Smooth muscle cell (in vitro differentiated cells): ENCODE results near the gene GLI3. TPM values are rescaled to one million over a fixed set of nuclear protein-coding genes. Genes with fewer than 3 reads are reported as not detected.

Experiments
- DNase-seq: peaks from one replicate; lab custom pipeline; 2025; ENCODE audit not compliant: unreplicated experiment; lab: John Stamatoyannopoulos, UW
- H2AFZ ChIP-seq: fragments of 200-600 bp; sonication (generic); 2 replicates; pipeline ENCODE4 v1.6.0; 2016; ENCODE audit warnings: antibody characterized with exemption, low read depth, mild to moderate bottlenecking
- H3F3A ChIP-seq: fragments of 200-600 bp; sonication (generic); 2 replicates; pipeline ENCODE4 v1.6.0; 2017; ENCODE audit warnings: antibody characterized with exemption, low read depth
- H3K27ac ChIP-seq: fragments of 200-600 bp; sonication (generic); 2 replicates; pipeline ENCODE4 v1.5.1; 2016; ENCODE audit warnings: low read depth, mild to moderate bottlenecking
- H3K27me3 ChIP-seq: fragments of 200-600 bp; sonication (generic); 2 replicates; pipeline ENCODE4 v1.6.1; 2016; ENCODE audit warnings: low read depth, mild to moderate bottlenecking
- H3K36me3 ChIP-seq: fragments of 200-600 bp; sonication (generic); 2 replicates; pipeline ENCODE4 v1.5.1; 2016; ENCODE audit warnings: low read depth
- H3K4me1 ChIP-seq: fragments of 200-600 bp; sonication (generic); 2 replicates; pipeline ENCODE4 v1.5.1; 2016; ENCODE audit warnings: low read depth
- H3K4me2 ChIP-seq: fragments of 200-600 bp; sonication (generic); 2 replicates; pipeline ENCODE4 v1.6.0; 2016; ENCODE audit warnings: mild to moderate bottlenecking
- H3K4me3 ChIP-seq: fragments of 200-600 bp; sonication (generic); 2 replicates; pipeline ENCODE4 v1.5.1; 2016; ENCODE audit warnings: mild to moderate bottlenecking
- H3K79me2 ChIP-seq: fragments of 200-600 bp; sonication (generic); 2 replicates; pipeline ENCODE4 v1.6.0; 2016; ENCODE audit warnings: low read depth, mild to moderate bottlenecking
- H3K9ac ChIP-seq: fragments of 200-600 bp; sonication (generic); 2 replicates; pipeline ENCODE4 v1.6.0; 2016; ENCODE audit warnings: low read depth
- H3K9me3 ChIP-seq: fragments of 200-600 bp; sonication (generic); replicated peaks from 2 replicates; pipeline ENCODE4 v1.5.1; 2016; ENCODE audit warnings: low read depth
- H4K20me1 ChIP-seq: fragments of 200-600 bp; sonication (generic); 2 replicates; pipeline ENCODE4 v1.6.0; 2016; ENCODE audit warnings: low read depth
- CTCF ChIP-seq: fragments of 200-600 bp; sonication (generic); IDR thresholded peaks from 2 replicates; pipeline ENCODE4 v1.5.1; 2017; ENCODE audit warnings: borderline replicate concordance, mild to moderate bottlenecking, antibody characterized with exemption; ENCODE audit not compliant: insufficient read depth, poor library complexity, severe bottlenecking
- WGBS: methylation state at CpG from one replicate; pipeline ENCODE4 v1.1.7; 2016; ENCODE audit warnings: low lambda C conversion rate; 5-methylcytosine and 5-hydroxymethylcytosine counted together
- polyA plus RNA-seq: library from polyadenylated mRNA; unstranded; fragments of >200 nt; fragmentation: Nextera tagmentation; extraction: Ambion mirVana; gene quantifications from 2 replicates; pipeline ENCODE4 v1.2.1, GENCODE V29; 2016
- total RNA-seq: library from RNA; depleted of rRNA; stranded (reverse); fragments of >200 nt; gene quantifications from 2 replicates; pipeline ENCODE4 v1.2.3, GENCODE V29; 2014

Gene GLI3
- total and polyA plus RNA-seq, 2 experiments from 2014 or later, result 31.1 to 70.4 TPM

GRCh38 chr7:42022056-42022455 is 215.0 kb downstream of the GLI3 start:
- Histone ChIP-seq H2AFZ (no peak overlapping the region), H3K27me3 (no peaks in the 10 kb centered on the region), H3K4me1 (no peaks in the 10 kb centered on the region), H3K4me3 (no peak overlapping the region), H3K36me3 (peaks cover 15% of the 10 kb centered on the region), H3K79me2 (no peaks in the 10 kb centered on the region), H3K9ac (no peak overlapping the region), H3F3A (peaks cover 9% of the 10 kb centered on the region), H3K9me3 (no peaks in the 10 kb centered on the region), H3K4me2 (no peak overlapping the region), H4K20me1 (peaks cover 44% of the 10 kb centered on the region), H3K27ac (no peak overlapping the region)
- no peak for DNase-seq
- no peak for TF ChIP-seq CTCF
- 82% methylated on average over 6 of the region's 6 CpGs for WGBS

DNA sequence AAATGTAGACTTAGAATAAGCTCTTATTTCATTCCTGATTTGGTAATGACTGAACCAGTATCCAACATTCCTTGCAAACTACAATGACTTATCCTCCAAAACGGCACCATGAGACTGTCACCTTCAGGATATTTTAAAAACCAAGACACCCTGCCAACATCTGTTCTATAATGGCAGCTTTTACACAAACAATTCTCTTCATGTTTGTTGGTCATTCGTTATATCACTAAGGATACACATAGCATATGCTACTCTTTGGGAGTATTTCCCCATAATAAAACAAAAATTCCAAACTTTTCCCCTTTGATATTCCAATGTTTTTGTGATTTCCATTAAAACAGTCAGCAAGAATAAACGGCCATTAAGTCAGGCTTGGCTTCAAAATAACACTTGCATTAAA is 215.4 kb downstream of the GLI3 start:
- Histone ChIP-seq H3K36me3 (peaks cover 15% of the 10 kb centered on the region), H4K20me1 (peaks cover 39% of the 10 kb centered on the region), H3K9me3 (no peaks in the 10 kb centered on the region), H3K4me2 (no peak overlapping the region), H2AFZ (no peak overlapping the region), H3K9ac (no peak overlapping the region), H3K79me2 (no peaks in the 10 kb centered on the region), H3K27ac (no peak overlapping the region), H3F3A (peaks cover 9% of the 10 kb centered on the region), H3K27me3 (no peaks in the 10 kb centered on the region), H3K4me1 (no peaks in the 10 kb centered on the region), H3K4me3 (no peak overlapping the region)
- DNase-seq, result no peak
- WGBS, result 96% methylated on average over 3 of the region's 3 CpGs
- TF ChIP-seq CTCF, result no peak

GRCh38 chr7:42020061-42020460 is 216.9 kb downstream of the GLI3 start:
- Histone ChIP-seq H3K36me3 (peaks cover 8% of the 10 kb centered on the region), H3K27ac (no peak overlapping the region), H3K4me2 (no peak overlapping the region), H3K27me3 (no peaks in the 10 kb centered on the region), H3K79me2 (no peaks in the 10 kb centered on the region), H3K4me3 (no peak overlapping the region), H3K9me3 (no peaks in the 10 kb centered on the region), H3F3A (peaks cover 9% of the 10 kb centered on the region), H4K20me1 (peaks cover 34% of the 10 kb centered on the region), H2AFZ (no peak overlapping the region), H3K9ac (no peak overlapping the region), H3K4me1 (no peaks in the 10 kb centered on the region)
- TF ChIP-seq CTCF, result no peak
- WGBS, result 42% methylated on average over 7 of the region's 7 CpGs
- DNase-seq, result no peak

- Histone ChIP-seq H3K27me3 (no peaks in the 10 kb centered on the region), H3K9me3 (no peaks in the 10 kb centered on the region), H3K79me2 (no peaks in the 10 kb centered on the region), H3K9ac (no peak overlapping the region), H3K4me1 (no peaks in the 10 kb centered on the region), H3K27ac (no peak overlapping the region), H3K4me3 (no peak overlapping the region), H4K20me1 (peaks cover 51% of the 10 kb centered on the region), H3F3A (peaks cover 21% of the 10 kb centered on the region), H3K4me2 (no peak overlapping the region), H2AFZ (no peak overlapping the region), H3K36me3 (peaks cover 5% of the 10 kb centered on the region)
- DNase-seq, result no peak
- no peak for TF ChIP-seq CTCF
- 79% methylated on average over 15 of the region's 15 CpGs for WGBS
Observed at GRCh38 chr7:42017349-42017986, 219.5 kb downstream of the GLI3 start.
